SK-N-SH (cell line): ENCODE results near the gene CTCF. TPM values are rescaled to one million over a fixed set of nuclear protein-coding genes. Genes with fewer than 3 reads are reported as not detected.

Source experiments
- CTCF ChIA-PET: fragments of 300-600, 350-600 bp; formaldehyde crosslinking; extraction: SDS; loops from one replicate; lab custom pipeline; 2021; lab: Yijun Ruan, JAX
- POLR2A ChIA-PET: fragments of 350-600 bp; sonication (Branson Sonifier 250); formaldehyde crosslinking; extraction: SDS; loops from one replicate; lab custom pipeline; 2020; ENCODE audit warnings: antibody characterized with exemption, inconsistent platforms; lab: Yijun Ruan, JAX
- DNase-seq: peaks from one replicate; pipeline ENCODE4 v3.0.0; 2012
- H2AFZ ChIP-seq: fragments of 200-600 bp; sonication (generic); 2 replicates; pipeline ENCODE4 v1.8.1; 2016; ENCODE audit warnings: antibody characterized with exemption, mild to moderate bottlenecking, low read depth
- H3F3A ChIP-seq: fragments of 200-600 bp; sonication (generic); replicated peaks from 2 replicates; pipeline ENCODE3; 2016; ENCODE audit warnings: antibody characterized with exemption, mild to moderate bottlenecking; ENCODE audit not compliant: insufficient read depth
- H3K27ac ChIP-seq, 2 experiments: fragments of 200-500 bp in 1 of 2; fragments of 200-600 bp in 1 of 2; sonication (Bioruptor generic) in 1 of 2; sonication (generic), shearing (Covaris generic) in 1 of 2; 2 replicates each; pipeline versions ENCODE4 v1.5.1 to v1.6.1; 2014 to 2016; ENCODE audit warnings: low read depth in 2 of 2, inconsistent platforms in 1 of 2, low read length in 1 of 2, mild to moderate bottlenecking in 1 of 2, mixed read lengths in 1 of 2
- H3K27me3 ChIP-seq: fragments of 200-600 bp; sonication (generic), shearing (Covaris generic); 2 replicates; pipeline ENCODE4 v1.6.1; 2016; ENCODE audit warnings: mixed run types; ENCODE audit not compliant: insufficient read depth
- H3K36me3 ChIP-seq, 2 experiments: fragments of 200-500 bp in 1 of 2; fragments of 200-600 bp in 1 of 2; sonication (Bioruptor generic) in 1 of 2; sonication (generic) in 1 of 2; replicated peaks in 1 of 2; 2 replicates each; pipeline versions ENCODE3 to v1.5.1; 2014 to 2016; ENCODE audit warnings: low read length in 1 of 2, mild to moderate bottlenecking in 1 of 2; ENCODE audit not compliant: insufficient read depth in 2 of 2, control insufficient read depth in 1 of 2
- H3K4me1 ChIP-seq, 2 experiments: fragments of 200-500 bp in 1 of 2; fragments of 200-600 bp in 1 of 2; sonication (Bioruptor generic) in 1 of 2; sonication (generic), shearing (Covaris generic) in 1 of 2; 2 replicates each; pipeline versions ENCODE4 v1.5.1 to v1.6.1; 2014 to 2016; ENCODE audit warnings: low read depth in 1 of 2, low read length in 1 of 2, mixed run types in 1 of 2; ENCODE audit not compliant: insufficient read depth in 2 of 2, control insufficient read depth in 1 of 2
- H3K4me2 ChIP-seq: fragments of 200-600 bp; sonication (generic), shearing (Covaris generic); 2 replicates; pipeline ENCODE4 v1.6.1; 2017; ENCODE audit warnings: mixed run types
- H3K4me3 ChIP-seq, 2 experiments: fragments of 200-500 bp in 1 of 2; fragments of 200-600 bp in 1 of 2; sonication (Bioruptor generic) in 1 of 2; sonication (generic), shearing (Covaris generic) in 1 of 2; 2 replicates each; pipeline versions ENCODE4 v1.5.1 to v1.8.1; 2014 to 2016; ENCODE audit warnings: low read depth in 2 of 2, inconsistent platforms in 1 of 2, low read length in 1 of 2, mild to moderate bottlenecking in 1 of 2, mixed read lengths in 1 of 2, moderate library complexity in 1 of 2
- H3K79me2 ChIP-seq: fragments of 200-600 bp; sonication (generic); 2 replicates; pipeline ENCODE4 v1.8.1; 2017; ENCODE audit warnings: mild to moderate bottlenecking; ENCODE audit not compliant: insufficient read depth
- H3K9ac ChIP-seq: fragments of 200-600 bp; sonication (generic); 2 replicates; pipeline ENCODE4 v1.6.1; 2017; ENCODE audit warnings: mixed run types
- H3K9me2 ChIP-seq: fragments of 200-600 bp; sonication (generic); 2 replicates; pipeline ENCODE4 v1.6.1; 2017; ENCODE audit warnings: mixed run types
- H3K9me3 ChIP-seq: fragments of 200-600 bp; sonication (generic); 2 replicates; pipeline ENCODE4 v1.6.1; 2017; ENCODE audit warnings: mixed run types, mild to moderate bottlenecking, moderate library complexity
- H4K20me1 ChIP-seq: fragments of 200-600 bp; sonication (generic); 2 replicates; pipeline ENCODE4 v1.6.1; 2017; ENCODE audit warnings: mild to moderate bottlenecking, mixed run types; ENCODE audit not compliant: insufficient read depth
- ELF1 ChIP-seq: IDR thresholded peaks from 2 replicates; pipeline ENCODE4 v1.4.0; 2012
- EP300 ChIP-seq, 2 experiments: IDR thresholded peaks; 2 replicates each; pipeline versions ENCODE4 v1.4.0 to v1.6.1; 2012; ENCODE audit warnings: borderline replicate concordance in 1 of 2, low read depth in 1 of 2, low read length in 1 of 2
- FOSL2 ChIP-seq: IDR thresholded peaks from 2 replicates; pipeline ENCODE4 v1.4.0; 2012; ENCODE audit warnings: low read depth, mild to moderate bottlenecking, moderate library complexity, borderline replicate concordance
- FOXJ3 ChIP-seq: sonication (generic); formaldehyde crosslinking; IDR thresholded peaks from 2 replicates; pipeline ENCODE4 v1.5.1; 2020; ENCODE audit warnings: mild to moderate bottlenecking, missing genetic modification reagents
- FOXM1 ChIP-seq: IDR thresholded peaks from 2 replicates; pipeline ENCODE4 v1.4.0; 2012; ENCODE audit warnings: low read depth, mild to moderate bottlenecking
- GABPA ChIP-seq: IDR thresholded peaks from 2 replicates; pipeline ENCODE4 v1.4.0; 2012; ENCODE audit warnings: low read depth, mild to moderate bottlenecking
- GATA2 ChIP-seq: sonication (generic); formaldehyde crosslinking; IDR thresholded peaks from 2 replicates; pipeline ENCODE4 v1.5.0; 2020; ENCODE audit warnings: mild to moderate bottlenecking, missing genetic modification reagents
- JUND ChIP-seq: IDR thresholded peaks from 2 replicates; pipeline ENCODE4 v1.4.0; 2012
- MEF2A ChIP-seq: IDR thresholded peaks from 2 replicates; pipeline ENCODE4 v1.4.0; 2012; ENCODE audit warnings: low read depth, borderline replicate concordance
- MXI1 ChIP-seq: IDR thresholded peaks from 2 replicates; pipeline ENCODE4 v1.6.1; 2012; ENCODE audit warnings: mild to moderate bottlenecking, low read depth, low read length, improper control_type of control experiment
- POLR2AphosphoS5 ChIP-seq: IDR thresholded peaks from 2 replicates; pipeline ENCODE4 v1.6.1; 2012; ENCODE audit warnings: low read depth, low read length
- RAD21 ChIP-seq: IDR thresholded peaks from 2 replicates; pipeline ENCODE4 v1.6.1; 2012; ENCODE audit warnings: mild to moderate bottlenecking, low read length
- RXRA ChIP-seq: IDR thresholded peaks from 2 replicates; pipeline ENCODE4 v1.4.0; 2012; ENCODE audit warnings: low read depth, mild to moderate bottlenecking, borderline replicate concordance
- SIN3A ChIP-seq: IDR thresholded peaks from 2 replicates; pipeline ENCODE4 v1.6.1; 2012; ENCODE audit warnings: low read depth, mild to moderate bottlenecking, low read length, moderate library complexity, borderline replicate concordance
- YY1 ChIP-seq: IDR thresholded peaks from 2 replicates; pipeline ENCODE4 v1.4.0; 2012; ENCODE audit warnings: low read depth, mild to moderate bottlenecking
- WGBS: methylation state at CpG from one replicate; pipeline ENCODE4 v1.1.6; 2017; ENCODE audit warnings: low lambda C conversion rate; 5-methylcytosine and 5-hydroxymethylcytosine counted together
- polyA plus RNA-seq, 3 experiments: library from polyadenylated mRNA; depleted of rRNA; stranded (reverse); fragments of >200 nt; gene quantifications; 2 replicates each; pipeline ENCODE4 v1.2.3, GENCODE V29; 2012
- TF ChIP-seq, protein P1 (sequence below): fragments of 150-350 bp; IDR thresholded peaks from 2 replicates; pipeline ENCODE4 v1.6.1; 2017; ENCODE audit warnings: antibody characterized with exemption, low read length, low read depth, borderline replicate concordance
- TF ChIP-seq, protein P2 (sequence below): fragments of 200-600 bp; sonication (generic); IDR thresholded peaks from 2 replicates; pipeline ENCODE4 v1.6.1; 2017; ENCODE audit warnings: antibody characterized with exemption, mild to moderate bottlenecking, moderate library complexity
- TF ChIP-seq, protein P3 (sequence below): IDR thresholded peaks from 2 replicates; pipeline ENCODE4; 2012
- TF ChIP-seq, protein P4 (sequence below): IDR thresholded peaks from 2 replicates; pipeline ENCODE4 v1.4.0; 2012; ENCODE audit warnings: low read depth, borderline replicate concordance
- TF ChIP-seq, protein P5 (sequence below): IDR thresholded peaks from 2 replicates; pipeline ENCODE4 v1.4.0; 2012; ENCODE audit warnings: low read depth, borderline replicate concordance

CTCF gene
- polyA plus RNA-seq, 1 of the 3 experiments (the other 2 are of a cell fraction) = 19.6 TPM

DNA sequence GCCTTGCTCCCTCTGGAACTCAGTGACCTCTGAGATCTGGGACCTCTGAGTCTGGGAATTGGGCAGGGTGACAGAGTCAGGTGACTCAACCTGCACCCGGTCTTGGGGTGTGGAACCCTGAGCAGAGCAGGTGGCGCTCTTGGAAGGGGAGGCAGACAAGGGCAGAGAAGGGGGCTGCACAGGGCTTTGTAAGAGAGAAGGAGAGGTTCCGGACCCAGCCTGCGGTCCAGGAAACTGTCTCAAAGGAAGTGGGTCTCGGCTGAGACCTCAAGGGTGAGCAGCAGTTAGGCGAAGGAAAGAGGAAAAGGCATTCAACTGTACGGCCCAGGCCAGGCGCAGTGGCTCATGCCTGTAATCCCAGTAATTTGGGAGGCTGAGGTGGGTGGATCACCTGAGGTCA lies 43.6 kb upstream of the CTCF start:
- Histone ChIP-seq H2AFZ (no peak overlapping the region), H3K4me1 (peaks cover 3 to 11% of the 10 kb centered on the region in 2 experiments; a peak in 2 of 4 replicates), H3K9me3 (no peaks in the 10 kb centered on the region), H3K27ac (no peak overlapping the region), H3K27me3 (no peaks in the 10 kb centered on the region), H3K36me3 (no peaks in the 10 kb centered on the region), H4K20me1 (no peaks in the 10 kb centered on the region), H3K9ac (no peak overlapping the region), H3F3A (peaks cover 24% of the 10 kb centered on the region), H3K4me2 (no peak overlapping the region), H3K4me3 (no peak overlapping the region), H3K9me2 (no peaks in the 10 kb centered on the region)
- no peak for DNase-seq
- 100% methylated on average over 8 of the region's 8 CpGs for WGBS
- POLR2A ChIA-PET = no interaction called here
- TF ChIP-seq EP300 (IDR thresholded peaks at IDR 0.05; ENCODE audit: borderline replicate concordance in 1 of 2, low read depth in 1 of 2, low read length in 1 of 2) (no peak), MEF2A (no peak), FOXJ3 (CRISPR knock-in tag) (no peak), YY1 (no peak), SIN3A (no peak), FOSL2 (no peak), POLR2AphosphoS5 (no peak), FOXM1 (no peak)
- TF ChIP-seq, protein P1, sequence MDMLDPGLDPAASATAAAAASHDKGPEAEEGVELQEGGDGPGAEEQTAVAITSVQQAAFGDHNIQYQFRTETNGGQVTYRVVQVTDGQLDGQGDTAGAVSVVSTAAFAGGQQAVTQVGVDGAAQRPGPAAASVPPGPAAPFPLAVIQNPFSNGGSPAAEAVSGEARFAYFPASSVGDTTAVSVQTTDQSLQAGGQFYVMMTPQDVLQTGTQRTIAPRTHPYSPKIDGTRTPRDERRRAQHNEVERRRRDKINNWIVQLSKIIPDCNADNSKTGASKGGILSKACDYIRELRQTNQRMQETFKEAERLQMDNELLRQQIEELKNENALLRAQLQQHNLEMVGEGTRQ = no peak
- TF ChIP-seq, all 33 proteins: peak for 0
- CTCF ChIA-PET = interaction anchor here (0.9 to 9.3 kb wide), 3 partner anchors 26 to 146 kb away, joined by 3 to 246 read pairs (median 57); partner anchors contain the start of genes ACD, C16orf86, ENKD1 and PARD6A
- no peaks in the 10 kb centered on the region for H3K79me2 ChIP-seq

DNA sequence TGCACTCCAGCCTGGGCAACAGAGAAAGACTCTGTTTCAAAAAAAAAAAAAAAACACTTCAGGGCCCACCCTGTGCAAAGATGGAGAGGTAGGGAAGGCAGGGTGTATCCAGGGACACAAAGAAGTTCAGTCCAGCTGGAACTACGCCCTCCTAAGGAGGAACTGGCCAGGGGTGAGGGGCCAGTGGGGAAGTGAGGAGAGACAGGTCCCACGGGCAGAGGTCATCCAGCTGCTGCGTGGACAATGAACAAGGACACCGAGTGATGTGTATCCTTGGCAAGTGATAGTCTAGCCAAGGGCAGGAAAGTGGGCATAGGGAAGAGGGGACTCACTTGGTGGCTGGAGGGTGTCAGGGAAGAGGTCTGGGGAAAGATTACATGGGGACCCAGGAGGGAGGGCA lies 43.1 kb upstream of the CTCF start:
- H3K79me2 ChIP-seq = no peaks in the 10 kb centered on the region
- no peak overlapping the region for H2AFZ ChIP-seq
- peaks cover 3 to 11% of the 10 kb centered on the region in 2 experiments; a peak in 2 of 4 replicates for H3K4me1 ChIP-seq
- H3K9me2 ChIP-seq = no peaks in the 10 kb centered on the region
- no peaks in the 10 kb centered on the region for H3K9me3 ChIP-seq
- H3F3A ChIP-seq = peaks cover 24% of the 10 kb centered on the region
- H3K9ac ChIP-seq = no peak overlapping the region
- DNase-seq = no peak
- POLR2A ChIA-PET = no interaction called here
- H4K20me1 ChIP-seq = no peaks in the 10 kb centered on the region
- no peak overlapping the region for H3K4me3 ChIP-seq
- CTCF ChIA-PET = interaction anchor here (0.6 to 9.3 kb wide), 5 partner anchors 18 to 202 kb away, joined by 3 to 246 read pairs (median 72); partner anchors contain the start of genes ACD, C16orf86, CTCF and ENKD1
- no peak overlapping the region for H3K4me2 ChIP-seq
- no peaks in the 10 kb centered on the region for H3K36me3 ChIP-seq
- no peak overlapping the region for H3K27ac ChIP-seq
- 68% methylated on average over 4 of the region's 4 CpGs for WGBS
- H3K27me3 ChIP-seq = no peaks in the 10 kb centered on the region
- TF ChIP-seq RXRA = no peak
- no peak for TF ChIP-seq JUND
- TF ChIP-seq, protein P2, sequence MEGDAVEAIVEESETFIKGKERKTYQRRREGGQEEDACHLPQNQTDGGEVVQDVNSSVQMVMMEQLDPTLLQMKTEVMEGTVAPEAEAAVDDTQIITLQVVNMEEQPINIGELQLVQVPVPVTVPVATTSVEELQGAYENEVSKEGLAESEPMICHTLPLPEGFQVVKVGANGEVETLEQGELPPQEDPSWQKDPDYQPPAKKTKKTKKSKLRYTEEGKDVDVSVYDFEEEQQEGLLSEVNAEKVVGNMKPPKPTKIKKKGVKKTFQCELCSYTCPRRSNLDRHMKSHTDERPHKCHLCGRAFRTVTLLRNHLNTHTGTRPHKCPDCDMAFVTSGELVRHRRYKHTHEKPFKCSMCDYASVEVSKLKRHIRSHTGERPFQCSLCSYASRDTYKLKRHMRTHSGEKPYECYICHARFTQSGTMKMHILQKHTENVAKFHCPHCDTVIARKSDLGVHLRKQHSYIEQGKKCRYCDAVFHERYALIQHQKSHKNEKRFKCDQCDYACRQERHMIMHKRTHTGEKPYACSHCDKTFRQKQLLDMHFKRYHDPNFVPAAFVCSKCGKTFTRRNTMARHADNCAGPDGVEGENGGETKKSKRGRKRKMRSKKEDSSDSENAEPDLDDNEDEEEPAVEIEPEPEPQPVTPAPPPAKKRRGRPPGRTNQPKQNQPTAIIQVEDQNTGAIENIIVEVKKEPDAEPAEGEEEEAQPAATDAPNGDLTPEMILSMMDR = no peak
- no peak for TF ChIP-seq GATA2 (CRISPR knock-in tag)
- TF ChIP-seq MXI1 = no peak
- TF ChIP-seq POLR2AphosphoS5 = no peak
- TF ChIP-seq, protein P1 = no peak
- no peak for TF ChIP-seq GABPA
- no peak for TF ChIP-seq MEF2A
- TF ChIP-seq, protein P3, sequence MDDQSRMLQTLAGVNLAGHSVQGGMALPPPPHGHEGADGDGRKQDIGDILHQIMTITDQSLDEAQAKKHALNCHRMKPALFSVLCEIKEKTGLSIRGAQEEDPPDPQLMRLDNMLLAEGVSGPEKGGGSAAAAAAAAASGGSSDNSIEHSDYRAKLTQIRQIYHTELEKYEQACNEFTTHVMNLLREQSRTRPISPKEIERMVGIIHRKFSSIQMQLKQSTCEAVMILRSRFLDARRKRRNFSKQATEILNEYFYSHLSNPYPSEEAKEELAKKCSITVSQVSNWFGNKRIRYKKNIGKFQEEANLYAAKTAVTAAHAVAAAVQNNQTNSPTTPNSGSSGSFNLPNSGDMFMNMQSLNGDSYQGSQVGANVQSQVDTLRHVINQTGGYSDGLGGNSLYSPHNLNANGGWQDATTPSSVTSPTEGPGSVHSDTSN = no peak
- no peak for TF ChIP-seq EP300 (IDR thresholded peaks at IDR 0.05; ENCODE audit: borderline replicate concordance in 1 of 2, low read depth in 1 of 2, low read length in 1 of 2)
- TF ChIP-seq RAD21 = no peak
- TF ChIP-seq FOXJ3 (CRISPR knock-in tag) = no peak
- TF ChIP-seq, protein P4, sequence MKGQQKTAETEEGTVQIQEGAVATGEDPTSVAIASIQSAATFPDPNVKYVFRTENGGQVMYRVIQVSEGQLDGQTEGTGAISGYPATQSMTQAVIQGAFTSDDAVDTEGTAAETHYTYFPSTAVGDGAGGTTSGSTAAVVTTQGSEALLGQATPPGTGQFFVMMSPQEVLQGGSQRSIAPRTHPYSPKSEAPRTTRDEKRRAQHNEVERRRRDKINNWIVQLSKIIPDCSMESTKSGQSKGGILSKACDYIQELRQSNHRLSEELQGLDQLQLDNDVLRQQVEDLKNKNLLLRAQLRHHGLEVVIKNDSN = no peak
- TF ChIP-seq, protein P5, sequence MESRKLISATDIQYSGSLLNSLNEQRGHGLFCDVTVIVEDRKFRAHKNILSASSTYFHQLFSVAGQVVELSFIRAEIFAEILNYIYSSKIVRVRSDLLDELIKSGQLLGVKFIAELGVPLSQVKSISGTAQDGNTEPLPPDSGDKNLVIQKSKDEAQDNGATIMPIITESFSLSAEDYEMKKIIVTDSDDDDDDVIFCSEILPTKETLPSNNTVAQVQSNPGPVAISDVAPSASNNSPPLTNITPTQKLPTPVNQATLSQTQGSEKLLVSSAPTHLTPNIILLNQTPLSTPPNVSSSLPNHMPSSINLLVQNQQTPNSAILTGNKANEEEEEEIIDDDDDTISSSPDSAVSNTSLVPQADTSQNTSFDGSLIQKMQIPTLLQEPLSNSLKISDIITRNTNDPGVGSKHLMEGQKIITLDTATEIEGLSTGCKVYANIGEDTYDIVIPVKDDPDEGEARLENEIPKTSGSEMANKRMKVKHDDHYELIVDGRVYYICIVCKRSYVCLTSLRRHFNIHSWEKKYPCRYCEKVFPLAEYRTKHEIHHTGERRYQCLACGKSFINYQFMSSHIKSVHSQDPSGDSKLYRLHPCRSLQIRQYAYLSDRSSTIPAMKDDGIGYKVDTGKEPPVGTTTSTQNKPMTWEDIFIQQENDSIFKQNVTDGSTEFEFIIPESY = no peak
- TF ChIP-seq ELF1 = no peak
- no peak for TF ChIP-seq SIN3A
- TF ChIP-seq FOXM1 = no peak
